Liver (tissue), 9 donors: Measurements from ENCODE around the gene TJP3. TPM values are rescaled to one million over a fixed set of nuclear protein-coding genes. Genes with fewer than 3 reads are reported as not detected.

Experiments used
- DNase-seq: peaks from one replicate; pipeline ENCODE4 v3.0.0-alpha.2; 2017; ENCODE audit warnings: low spot score
- H3K27ac ChIP-seq, 2 donors: one replicate each; pipeline ENCODE4 v1.7.0; 2013; ENCODE audit warnings: inconsistent platforms in 2 of 2, low read length in 2 of 2, control low read depth in 1 of 2, low read depth in 1 of 2, mild to moderate bottlenecking in 1 of 2
- H3K27me3 ChIP-seq, 4 donors: one replicate each; pipeline versions ENCODE4 v1.6.1 to v1.7.0; 2013; ENCODE audit warnings: low read length in 3 of 4, inconsistent platforms in 1 of 4, mild to moderate bottlenecking in 1 of 4, moderate library complexity in 1 of 4; ENCODE audit not compliant: control insufficient read depth in 4 of 4, insufficient read depth in 4 of 4
- H3K36me3 ChIP-seq, 4 donors: one replicate each; pipeline versions ENCODE4 v1.6.1 to v1.7.0; 2013; ENCODE audit warnings: low read length in 3 of 4, mild to moderate bottlenecking in 3 of 4, low read depth in 1 of 4, moderate library complexity in 1 of 4; ENCODE audit not compliant: control insufficient read depth in 4 of 4, insufficient read depth in 3 of 4
- H3K4me1 ChIP-seq, 4 donors: one replicate each; pipeline versions ENCODE4 v1.6.1 to v1.7.0; 2013; ENCODE audit warnings: low read length in 3 of 4, mild to moderate bottlenecking in 3 of 4, moderate library complexity in 1 of 4; ENCODE audit not compliant: control insufficient read depth in 4 of 4, insufficient read depth in 4 of 4
- H3K4me3 ChIP-seq, 3 donors: one replicate each; pipeline versions ENCODE4 v1.6.1 to v1.7.0; 2013; ENCODE audit warnings: low read length in 3 of 3, control low read depth in 1 of 3, low read depth in 1 of 3, mild to moderate bottlenecking in 1 of 3
- H3K9ac ChIP-seq, 2 donors: one replicate each; pipeline ENCODE4 v1.7.0; 2013; ENCODE audit warnings: low read length in 2 of 2, mild to moderate bottlenecking in 2 of 2, moderate library complexity in 2 of 2, control low read depth in 1 of 2, low read depth in 1 of 2
- H3K9me3 ChIP-seq, 4 donors: one replicate each; pipeline versions ENCODE4 v1.6.1 to v1.7.0; 2013; ENCODE audit warnings: low read length in 3 of 4; ENCODE audit not compliant: control insufficient read depth in 4 of 4
- CTCF ChIP-seq: fragments of 150-350 bp; IDR thresholded peaks from 2 replicates; pipeline ENCODE4 v1.5.1; 2017; ENCODE audit warnings: improper control_type of control experiment, low read depth, low read length; ENCODE audit not compliant: missing input control
- EGR1 ChIP-seq, 2 donors: IDR thresholded peaks; 2 replicates each; pipeline ENCODE4 v1.6.1; 2016 to 2018; ENCODE audit warnings: antibody characterized with exemption in 2 of 2, low read depth in 2 of 2
- FOXA1 ChIP-seq: IDR thresholded peaks from 2 replicates; pipeline ENCODE4 v1.6.1; 2016; ENCODE audit warnings: antibody characterized with exemption
- HNF4G ChIP-seq: IDR thresholded peaks from 2 replicates; pipeline ENCODE4 v1.6.1; 2016; ENCODE audit warnings: antibody characterized with exemption
- JUND ChIP-seq, 2 donors: IDR thresholded peaks; 2 replicates each; pipeline ENCODE4 v1.6.1; 2016; ENCODE audit warnings: antibody characterized with exemption in 2 of 2
- MAX ChIP-seq: IDR thresholded peaks from 2 replicates; pipeline ENCODE4 v1.6.1; 2016; ENCODE audit warnings: antibody characterized with exemption
- NR2F2 ChIP-seq: IDR thresholded peaks from 2 replicates; pipeline ENCODE4 v1.6.1; 2016; ENCODE audit warnings: antibody characterized with exemption
- RAD21 ChIP-seq, 2 donors: IDR thresholded peaks; 2 replicates each; pipeline ENCODE4 v1.6.1; 2016; ENCODE audit warnings: antibody characterized with exemption in 2 of 2, mild to moderate bottlenecking in 2 of 2
- SP1 ChIP-seq: IDR thresholded peaks from 2 replicates; pipeline ENCODE4 v1.6.1; 2018; ENCODE audit warnings: antibody characterized with exemption, mild to moderate bottlenecking
- TAF1 ChIP-seq: conservative IDR thresholded peaks from 2 replicates; pipeline ENCODE4 v1.6.1; 2016; ENCODE audit warnings: antibody characterized with exemption, mild to moderate bottlenecking
- ZBTB33 ChIP-seq: IDR thresholded peaks from 2 replicates; pipeline ENCODE4 v1.6.1; 2016; ENCODE audit warnings: antibody characterized with exemption
- WGBS: extraction: QIAGEN DNeasy Blood & Tissue Kit; methylation state at CpG from one replicate; pipeline ENCODE4 v1.1.7; 2013; 5-methylcytosine and 5-hydroxymethylcytosine counted together
- polyA plus RNA-seq, 2 donors: library from polyadenylated mRNA; stranded (reverse) in 1 of 2; unstranded in 1 of 2; fragments of 200-250 nt in 1 of 2; fragments of >200 nt in 1 of 2; fragmentation: Nextera tagmentation in 1 of 2; extraction: Ambion mirVana in 1 of 2; gene quantifications; one replicate each; pipeline versions ENCODE4 v1.2.1 to v1.2.3, GENCODE V29; 2013 to 2015
- total RNA-seq, 2 donors: library from RNA; depleted of rRNA; stranded (reverse); fragments of >200 nt; gene quantifications; one replicate each; pipeline ENCODE4 v1.2.3, GENCODE V29; 2014
- donor health status: healthy.
- donor health status: healthy.
- donor health status: healthy.
- donor health status: healthy.
- donor health status: healthy.

The TJP3 gene
- total and polyA plus RNA-seq, 4 donors, result 6.0 to 9.8 (median 6.7) TPM

- Histone ChIP-seq H3K27me3 (no peaks in the 10 kb centered on the region), H3K9me3 (no peaks in the 10 kb centered on the region), H3K4me1 (peaks cover 0 to 6% (median 2%) of the 10 kb centered on the region in 4 donors), H3K4me3 (no peak overlapping the region), H3K27ac (peak overlapping the region; percentile 40 to 46), H3K36me3 (peaks cover 0 to 2% (median 0%) of the 10 kb centered on the region in 4 donors), H3K9ac (no peak overlapping the region)
- no peak for TF ChIP-seq FOXA1
- no peak for TF ChIP-seq ZBTB33
- no peak for TF ChIP-seq JUND (IDR thresholded peaks at IDR 0.05)
- TF ChIP-seq CTCF, result no peak
- no peak for TF ChIP-seq TAF1
- TF ChIP-seq SP1, result no peak
- no peak for DNase-seq
- WGBS, result 84% methylated on average over 33 of the region's 33 CpGs
Observed at GRCh38 chr19:3669947-3670795, 38.0 kb upstream of the TJP3 start.

- peaks cover 0 to 2% (median 0%) of the 10 kb centered on the region in 4 donors for H3K36me3 ChIP-seq
- H3K4me3 ChIP-seq, result no peak overlapping the region
- no peak overlapping the region for H3K9ac ChIP-seq
- peaks cover 0 to 2% (median under 1%) of the 10 kb centered on the region in 4 donors for H3K4me1 ChIP-seq
- TF ChIP-seq RAD21 (IDR thresholded peaks at IDR 0.05) (no peak), NR2F2 (peak; percentile 56)
- no peaks in the 10 kb centered on the region for H3K9me3 ChIP-seq
- WGBS, result 60% methylated on average over 45 of the region's 45 CpGs
- peak overlapping the region; percentile 54 to 69 for H3K27ac ChIP-seq
- H3K27me3 ChIP-seq, result no peaks in the 10 kb centered on the region
- DNase-seq, result peak; percentile 71
Observed at GRCh38 chr19:3670796-3671679, 37.1 kb upstream of the TJP3 start.

- WGBS, result 69% methylated on average over 40 of the region's 40 CpGs
- no peak overlapping the region for H3K4me3 ChIP-seq
- peak overlapping the region; percentile 54 to 69 for H3K27ac ChIP-seq
- no peak overlapping the region for H3K9ac ChIP-seq
- H3K4me1 ChIP-seq, result no peaks in the 10 kb centered on the region
- DNase-seq, result no peak
- no peaks in the 10 kb centered on the region for H3K27me3 ChIP-seq
- H3K36me3 ChIP-seq, result peaks cover 0 to 2% (median 0%) of the 10 kb centered on the region in 4 donors
- no peaks in the 10 kb centered on the region for H3K9me3 ChIP-seq
- TF ChIP-seq CTCF (no peak), TAF1 (no peak), HNF4G (no peak), ZBTB33 (no peak), MAX (no peak), EGR1 (IDR thresholded peaks at IDR 0.05; ENCODE audit: low read depth in 2 of 2) (no peak), RAD21 (IDR thresholded peaks at IDR 0.05) (no peak), FOXA1 (no peak), NR2F2 (no peak)
Observed at GRCh38 chr19:3671680-3672574, 36.3 kb upstream of the TJP3 start.
